Suprapubic skin (tissue), 4 donors: ENCODE results near the gene ASIC4.

Experiments
- CTCF ChIP-seq, 2 donors: fragments of 200-600 bp in 1 of 2; fragments of 450-650 bp in 1 of 2; sonication (generic) in 1 of 2; IDR thresholded peaks; one replicate each; pipeline ENCODE4 v1.5.1; 2016 to 2019; ENCODE audit warnings: antibody characterized with exemption in 2 of 2, mild to moderate bottlenecking in 1 of 2, moderate library complexity in 1 of 2
- EP300 ChIP-seq: sonication (generic); formaldehyde crosslinking; IDR thresholded peaks from one replicate; pipeline ENCODE4 v1.6.1; 2017; ENCODE audit warnings: antibody characterized with exemption
- POLR2A ChIP-seq, 2 donors: fragments of 450-650 bp; IDR thresholded peaks; one replicate each; pipeline ENCODE4 v1.6.1; 2017; ENCODE audit warnings: antibody characterized with exemption in 2 of 2, mild to moderate bottlenecking in 2 of 2, moderate library complexity in 2 of 2
- POLR2AphosphoS5 ChIP-seq, 3 donors: sonication (generic); formaldehyde crosslinking; IDR thresholded peaks; one replicate each; pipeline ENCODE4 v1.6.1; 2017; ENCODE audit warnings: antibody characterized with exemption in 3 of 3

GRCh38 chr2:219569041-219569440 is 54.8 kb downstream of the ASIC4 start:
- no peak for TF ChIP-seq POLR2AphosphoS5 (IDR thresholded peaks at IDR 0.05)
- no peak for TF ChIP-seq CTCF (IDR thresholded peaks at IDR 0.05)
- no peak for TF ChIP-seq EP300
- no peak for TF ChIP-seq POLR2A (IDR thresholded peaks at IDR 0.05)
